ENCODE data around the gene GARIN3.

GRCh38 chr5:157162919-157163510, 3.0 kb downstream of the GARIN3 start:
- TF ChIP-seq POLR2A (IDR thresholded peaks at IDR 0.05) (no peak), CTCF (IDR thresholded peaks at IDR 0.05) (no peak)
